Left lobe of liver (tissue), 2 donors: Measurements from ENCODE around the gene SLC66A2. TPM values are rescaled to one million over a fixed set of nuclear protein-coding genes. Genes with fewer than 3 reads are reported as not detected.

Source experiments
- ATAC-seq: fragments of 200-7000 bp; cut with Tn5 transposase; one replicate; pipeline ENCODE4 v1.9.1; 2020; ENCODE audit warnings: mild to moderate bottlenecking, moderate library complexity
- DNase-seq: peaks from one replicate; pipeline ENCODE4 v3.0.0-alpha.2; 2020; ENCODE audit warnings: low spot score
- total RNA-seq: library from RNA; stranded (reverse); gene quantifications from one replicate; pipeline ENCODE4 v1.2.1, GENCODE V29; 2021
- donor health status: DM: no; HTN: no; CAD: no; lungs with moderate emphysema.
- donor health status: DM: no; HTN: yes; CAD: no.

SLC66A2 gene
- total RNA-seq, 1 donor from 2014 or later = 140 TPM

DNA sequence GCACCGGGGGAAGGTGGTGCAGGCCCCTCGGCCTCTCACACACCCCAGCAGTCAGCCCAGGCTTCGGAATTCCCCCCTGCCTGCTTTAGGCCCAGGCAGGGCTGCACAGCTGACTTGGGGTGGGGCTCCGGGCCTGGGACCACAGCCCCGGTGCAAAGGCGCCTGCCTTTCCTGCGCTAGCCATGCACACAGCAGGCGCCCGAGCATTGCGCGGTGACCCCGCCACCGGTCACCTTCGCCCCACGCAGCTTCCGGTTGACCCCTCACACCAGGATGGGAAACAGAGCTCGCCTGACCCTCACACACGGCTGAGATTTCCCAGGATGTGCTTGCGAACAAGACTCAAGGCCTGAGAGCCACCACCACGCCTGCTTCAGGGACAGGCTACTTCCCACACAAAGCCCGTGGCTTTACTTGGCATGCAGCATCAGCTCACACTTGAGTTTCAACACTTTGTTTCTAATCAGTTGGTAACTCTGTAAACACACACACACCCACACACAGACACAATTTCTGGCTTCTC, 46.0 kb downstream of the SLC66A2 start:
- DNase-seq (peak; percentile 42), ATAC-seq (peak; percentile 8)

- DNase-seq = peak; percentile 43
- no peak for ATAC-seq
These were observed 46.9 kb downstream of the SLC66A2 start for GRCh38 chr18:79904357-79905147.

DNA sequence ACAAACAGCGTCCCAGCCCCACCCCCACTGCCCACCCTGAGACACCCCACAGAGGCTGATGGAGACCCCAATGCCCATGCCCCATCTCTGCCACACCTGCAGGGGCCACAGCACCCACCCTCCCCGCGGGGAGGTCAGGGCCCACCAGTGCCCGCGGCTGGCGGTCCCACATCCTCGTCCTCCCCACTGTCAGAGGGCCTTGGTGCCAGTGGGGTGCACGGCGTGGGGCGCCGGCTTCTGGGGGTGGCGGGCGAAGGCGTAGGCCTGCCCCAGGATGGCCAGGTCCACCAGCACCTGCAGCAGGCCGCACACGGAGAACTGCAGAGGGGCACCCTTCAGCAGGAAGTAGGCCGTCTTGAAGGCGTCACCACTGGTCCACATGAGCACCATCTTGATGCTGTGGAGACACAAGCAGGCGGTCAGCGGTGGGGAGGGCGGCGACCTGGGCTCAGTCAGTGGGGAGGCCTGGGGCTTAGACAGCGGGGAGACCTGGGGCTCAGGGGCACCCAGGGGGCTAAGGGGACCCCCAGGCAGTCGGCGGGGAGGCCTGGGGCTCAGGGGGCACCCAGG, 47.6 kb downstream of the SLC66A2 start:
- DNase-seq = peak; percentile 44
- no peak for ATAC-seq

DNA sequence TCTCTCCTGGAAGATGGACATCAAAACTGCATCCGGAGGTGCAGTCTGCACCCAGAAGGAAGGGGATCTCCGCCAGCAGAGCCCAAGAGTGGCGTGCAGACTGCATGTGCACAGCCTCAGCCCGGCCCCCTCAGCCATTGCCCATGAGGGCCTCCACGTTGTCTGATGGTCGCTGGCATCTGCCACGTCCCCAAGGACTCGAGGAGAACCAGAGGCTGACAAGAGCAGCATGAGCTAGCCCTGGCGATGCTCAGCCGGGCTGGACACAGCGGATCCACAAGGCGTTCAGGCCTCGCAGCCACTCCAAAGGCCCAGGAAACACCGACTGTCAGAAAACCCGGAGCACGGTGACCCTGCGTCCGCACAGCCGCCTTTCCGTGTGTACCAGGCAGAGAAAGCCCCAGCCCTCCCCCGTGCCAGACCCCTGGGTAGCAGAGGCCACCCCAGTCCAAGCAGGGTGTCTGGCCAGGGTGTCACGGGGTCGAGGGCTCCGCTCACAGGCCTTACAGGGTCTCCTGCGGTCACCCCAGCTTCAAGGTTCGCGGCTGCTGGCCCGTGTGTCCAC, 48.3 kb downstream of the SLC66A2 start:
- ATAC-seq (no peak), DNase-seq (no peak)

- no peak for DNase-seq
- ATAC-seq = no peak
These were observed 48.8 kb downstream of the SLC66A2 start for GRCh38 chr18:79902640-79903039.

- ATAC-seq (no peak), DNase-seq (no peak)
These were observed 49.4 kb downstream of the SLC66A2 start for GRCh38 chr18:79902075-79902474.

DNA sequence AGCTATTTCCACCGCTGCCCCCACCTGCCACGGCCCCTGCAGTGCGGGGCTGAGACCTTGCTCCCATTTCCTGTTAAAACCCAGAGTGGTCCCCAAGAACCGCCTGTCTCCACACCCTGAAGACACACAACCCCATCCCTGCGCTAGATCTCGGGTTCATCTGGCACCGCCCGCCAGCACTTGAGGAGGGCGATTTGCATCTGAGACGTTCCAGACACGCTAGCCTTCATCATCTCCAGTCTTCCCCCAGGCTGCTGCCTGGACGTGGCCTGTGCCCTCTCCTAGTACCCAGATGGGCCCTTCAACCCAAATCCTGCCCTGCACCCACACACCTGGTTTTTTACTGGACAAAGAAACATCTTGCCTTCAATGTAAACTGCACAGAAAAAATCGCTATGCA, 49.8 kb downstream of the SLC66A2 start:
- ATAC-seq = peak; percentile 1
- DNase-seq = no peak

DNA sequence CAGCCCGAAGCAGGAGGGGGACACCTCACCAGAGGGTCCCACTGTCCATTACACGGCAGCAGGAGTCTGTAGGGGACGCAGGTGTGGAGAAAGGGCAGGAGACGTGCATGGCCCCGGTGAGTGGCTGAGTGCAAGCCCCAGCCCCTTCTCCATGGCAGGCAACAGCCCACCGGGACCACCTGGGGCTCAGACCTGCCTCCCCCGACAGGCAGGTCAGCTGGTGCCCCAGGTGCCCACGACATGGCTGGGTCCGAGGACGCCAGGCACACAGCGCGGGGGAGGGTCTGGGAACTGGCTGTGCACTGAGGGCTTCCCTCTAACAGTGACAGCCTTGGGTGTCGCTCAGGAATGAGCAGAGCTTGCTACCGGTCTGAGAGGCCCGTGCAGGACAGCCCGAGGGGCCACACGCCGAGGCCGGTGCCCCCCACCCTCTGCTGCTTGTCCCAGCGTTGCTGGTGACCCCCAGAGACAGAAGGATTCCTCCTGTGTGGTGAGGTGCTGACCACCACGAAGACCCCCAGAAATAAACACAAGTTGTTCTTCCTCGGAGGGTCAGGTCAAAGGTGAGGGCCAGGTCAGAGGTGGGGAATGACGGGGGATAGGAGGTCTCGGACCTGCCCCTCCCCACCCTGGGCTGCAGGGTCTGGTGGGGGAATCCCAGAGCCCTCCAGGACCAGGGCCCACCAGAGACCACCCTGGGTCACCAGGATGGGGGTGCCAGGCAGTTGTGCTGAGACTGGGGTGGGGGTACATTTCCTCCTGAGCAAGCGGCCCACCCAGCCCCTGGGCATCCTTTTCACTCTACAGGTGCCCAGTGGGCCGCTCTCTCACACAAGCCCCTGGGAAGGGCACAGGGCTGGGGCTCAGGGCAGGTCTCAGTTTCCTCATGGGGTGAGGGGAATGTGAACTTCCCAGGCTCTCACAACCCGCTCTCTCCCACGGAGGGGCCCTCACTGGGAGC, 50.6 kb downstream of the SLC66A2 start:
- DNase-seq (no peak), ATAC-seq (peak; percentile 22)

- DNase-seq (no peak), ATAC-seq (peak; percentile 31)
These were observed 51.6 kb downstream of the SLC66A2 start for GRCh38 chr18:79899609-79900445.

DNA sequence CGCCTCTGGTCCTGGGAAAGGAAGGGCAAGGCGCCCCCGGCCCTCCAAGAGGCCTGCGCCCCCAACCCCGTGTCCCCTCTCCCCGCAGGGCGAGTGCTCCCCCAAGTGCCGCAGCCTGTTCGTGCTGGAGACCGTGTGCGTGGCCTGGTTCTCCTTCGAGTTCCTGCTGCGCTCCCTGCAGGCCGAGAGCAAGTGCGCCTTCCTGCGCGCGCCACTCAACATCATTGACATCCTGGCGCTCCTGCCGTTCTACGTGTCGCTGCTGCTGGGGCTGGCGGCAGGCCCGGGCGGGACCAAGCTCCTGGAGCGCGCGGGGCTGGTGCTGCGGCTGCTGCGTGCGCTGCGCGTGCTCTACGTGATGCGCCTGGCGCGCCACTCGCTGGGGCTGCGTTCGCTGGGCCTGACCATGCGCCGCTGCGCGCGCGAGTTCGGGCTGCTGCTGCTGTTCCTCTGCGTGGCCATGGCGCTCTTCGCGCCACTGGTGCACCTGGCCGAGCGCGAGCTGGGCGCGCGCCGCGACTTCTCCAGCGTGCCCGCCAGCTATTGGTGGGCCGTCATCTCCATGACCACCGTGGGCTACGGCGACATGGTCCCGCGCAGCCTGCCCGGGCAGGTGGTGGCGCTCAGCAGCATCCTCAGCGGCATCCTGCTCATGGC, 52.4 kb downstream of the SLC66A2 start:
- peak; percentile 3 for ATAC-seq

GRCh38 chr18:79897940-79898625, 53.4 kb downstream of the SLC66A2 start:
- DNase-seq (no peak), ATAC-seq (no peak)

More for the DNA sequence above, 52.4 kb downstream of the SLC66A2 start:
- no peak for DNase-seq

- DNase-seq (no peak), ATAC-seq (no peak)
These were observed 54.7 kb downstream of the SLC66A2 start for GRCh38 chr18:79896738-79897137.

- DNase-seq (no peak), ATAC-seq (no peak)
These were observed 60.8 kb downstream of the SLC66A2 start for GRCh38 chr18:79890674-79891073.

DNA sequence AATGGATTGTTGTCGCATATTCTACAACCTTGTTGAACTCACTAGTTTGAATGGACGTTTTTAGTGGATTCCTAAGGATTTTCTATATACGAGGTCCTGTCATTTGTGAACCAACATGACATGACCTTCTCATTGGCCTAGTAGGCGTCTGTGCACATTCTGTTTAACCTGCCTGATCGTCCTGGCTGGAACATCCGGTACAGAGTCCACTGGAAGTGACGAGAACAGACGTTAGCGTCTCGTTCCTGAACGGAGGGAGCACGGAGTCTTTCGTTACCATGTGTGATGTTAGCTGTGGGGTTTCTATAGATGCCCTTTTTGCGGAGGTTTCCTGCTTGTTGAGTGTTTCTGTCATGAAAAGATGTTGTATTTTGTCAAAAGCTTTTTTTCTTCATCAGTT, 61.9 kb downstream of the SLC66A2 start:
- no peak for ATAC-seq
- DNase-seq = no peak

- ATAC-seq (no peak), DNase-seq (peak; percentile 35)
These were observed 63.4 kb downstream of the SLC66A2 start for GRCh38 chr18:79888016-79888415.

- peak; percentile 65 for DNase-seq
- peak; percentile 90 for ATAC-seq
These were observed 64.1 kb downstream of the SLC66A2 start for GRCh38 chr18:79887181-79888000.

DNA sequence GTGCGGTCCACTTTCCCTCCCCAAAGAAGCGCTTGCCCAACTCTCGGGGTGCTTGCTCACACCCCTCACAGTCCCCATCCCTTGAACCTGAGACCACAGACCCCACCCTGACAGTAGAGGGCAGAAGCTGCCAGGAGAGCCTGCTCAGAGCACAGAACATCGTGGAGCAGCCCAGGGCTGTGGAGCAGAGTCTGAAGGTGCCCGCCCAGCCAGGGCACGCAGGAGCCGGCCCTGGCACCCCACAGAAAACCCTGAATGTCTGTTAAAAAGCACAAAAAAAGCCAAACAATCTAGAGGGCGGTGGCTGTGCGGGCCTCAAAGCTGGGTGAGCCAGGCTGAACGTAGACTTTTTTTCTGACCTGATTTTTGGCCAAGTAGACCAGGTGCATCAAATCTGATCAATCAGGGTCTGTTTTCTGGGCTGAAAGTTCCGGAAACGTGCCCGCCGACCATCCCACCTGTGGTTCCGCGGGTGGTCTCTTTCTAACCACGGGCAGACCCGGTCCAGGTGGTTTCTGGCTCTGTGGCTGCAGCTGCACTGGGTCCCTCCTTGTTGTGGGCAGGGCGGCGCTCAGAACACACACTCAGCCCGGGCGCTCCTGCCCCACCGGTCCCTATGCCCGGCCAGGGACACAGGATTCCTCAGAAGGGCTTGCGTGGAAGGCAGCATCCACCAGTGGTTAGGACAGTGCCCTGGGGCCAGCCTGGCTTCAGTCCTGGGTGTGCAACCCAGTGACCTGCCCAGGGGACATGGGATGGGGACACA, 66.3 kb downstream of the SLC66A2 start:
- peak; percentile 33 for DNase-seq
- no peak for ATAC-seq
